ENCODE measurements around the gene AZIN2.
A peak's percentile ranks its signal among the peaks of the same experiment; 100 is the strongest.

The AZIN2 gene

GRCh38 chr1:33142483-33143064 is 61.6 kb downstream of the AZIN2 start:
- H3K4me3 ChIP-seq (ENCODE audit: low read depth, low read length), result no peak overlapping the region
- in situ Hi-C loops (cut with HindIII; ENCODE audit: low sequenced_read_pairs), result no loop called here
- DNase-seq (ENCODE audit: low read depth, low spot score), result no peak
- no peak for TF ChIP-seq CTCF (IDR thresholded peaks at IDR 0.05; ENCODE audit: low read depth, low read length)

GRCh38 chr1:33143176-33143575 is 62.2 kb downstream of the AZIN2 start:
- no peak for TF ChIP-seq CTCF (IDR thresholded peaks at IDR 0.05; ENCODE audit: low read depth, low read length)
- no peak overlapping the region for H3K4me3 ChIP-seq (ENCODE audit: low read depth, low read length)
- DNase-seq (ENCODE audit: low read depth, low spot score), result peak; percentile 39
- in situ Hi-C loops (cut with HindIII; ENCODE audit: low sequenced_read_pairs), result no loop called here

GRCh38 chr1:33143698-33144097 is 62.7 kb downstream of the AZIN2 start:
- no peak overlapping the region for H3K4me3 ChIP-seq (ENCODE audit: low read depth, low read length)
- DNase-seq (ENCODE audit: low read depth, low spot score), result peak; percentile 58
- in situ Hi-C loops (cut with HindIII; ENCODE audit: low sequenced_read_pairs), result no loop called here
- TF ChIP-seq CTCF (IDR thresholded peaks at IDR 0.05; ENCODE audit: low read depth, low read length), result no peak

GRCh38 chr1:33146003-33146402 is 65.0 kb downstream of the AZIN2 start:
- DNase-seq (ENCODE audit: low read depth, low spot score), result no peak
- H3K4me3 ChIP-seq (ENCODE audit: low read depth, low read length), result no peak overlapping the region
- no peak for TF ChIP-seq CTCF (IDR thresholded peaks at IDR 0.05; ENCODE audit: low read depth, low read length)
- in situ Hi-C loops (cut with HindIII; ENCODE audit: low sequenced_read_pairs), result no loop called here

- H3K4me3 ChIP-seq (ENCODE audit: low read depth, low read length), result no peak overlapping the region
- in situ Hi-C loops (cut with HindIII; ENCODE audit: low sequenced_read_pairs), result no loop called here
- no peak for DNase-seq (ENCODE audit: low read depth, low spot score)
- no peak for TF ChIP-seq CTCF (IDR thresholded peaks at IDR 0.05; ENCODE audit: low read depth, low read length)
These were observed 66.5 kb downstream of the AZIN2 start for GRCh38 chr1:33147275-33147996.

GRCh38 chr1:33147997-33148314 is 67.0 kb downstream of the AZIN2 start:
- no peak for DNase-seq (ENCODE audit: low read depth, low spot score)
- in situ Hi-C loops (cut with HindIII; ENCODE audit: low sequenced_read_pairs), result no loop called here

More at GRCh38 chr1:33147997-33148314, 67.0 kb downstream of the AZIN2 start:
- TF ChIP-seq CTCF (IDR thresholded peaks at IDR 0.05; ENCODE audit: low read depth, low read length), result peak; percentile 53
- H3K4me3 ChIP-seq (ENCODE audit: low read depth, low read length), result no peak overlapping the region
